ENCODE data around the gene SINHCAF. TPM values are rescaled to one million over a fixed set of nuclear protein-coding genes. Genes with fewer than 3 reads are reported as not detected.

The SINHCAF gene
- total and polyA plus RNA-seq, 12 donors, result 5.7 to 16.9 (median 10.1) TPM

DNA sequence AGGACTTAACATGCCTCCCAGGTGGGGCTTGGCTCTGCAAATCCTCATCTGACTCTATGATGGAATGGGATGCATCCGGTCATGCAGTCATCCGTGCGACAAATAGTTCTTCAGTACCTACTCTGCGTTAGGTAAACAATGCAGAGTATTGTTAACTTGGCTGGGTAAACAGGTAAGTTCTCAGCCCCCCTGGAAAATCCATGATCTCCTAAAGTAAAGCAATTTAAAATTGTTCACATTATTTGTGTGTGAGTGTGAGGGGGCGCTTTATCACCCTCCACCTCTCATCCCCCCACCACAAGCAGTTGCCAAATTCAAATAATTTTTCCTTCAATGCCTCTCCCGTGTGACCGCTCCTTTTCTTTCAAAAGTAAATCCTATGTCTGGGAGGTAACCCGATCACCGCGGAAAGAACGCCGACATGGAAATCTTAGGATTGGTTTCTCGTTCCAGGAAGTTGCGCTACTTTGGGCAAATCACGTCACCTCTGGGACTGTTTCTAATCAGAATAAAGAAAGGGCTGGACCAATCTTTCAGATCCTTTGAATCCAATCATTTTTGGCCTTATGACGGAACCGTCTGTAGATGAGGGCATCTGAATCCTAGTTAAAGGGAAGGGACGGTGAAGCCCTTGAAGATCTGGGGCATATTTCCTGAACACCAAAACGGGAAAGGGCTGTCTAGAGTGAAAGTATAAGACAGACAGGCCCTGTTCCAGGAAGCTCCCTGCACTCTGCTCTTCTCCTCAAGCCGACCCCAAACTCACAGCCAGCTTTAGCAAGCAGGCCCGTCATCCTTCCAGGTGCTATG is 44.0 kb upstream of the SINHCAF start:
- intact Hi-C loops (cut with DNase I), result no loop called here
- Histone ChIP-seq H3K27ac (peak overlapping the region in 5 of 10 donors; percentile 2 to 73 (median 51)), H3K4me1 (peaks cover 0 to 19% (median 8%) of the 10 kb centered on the region in 9 donors), H3K9me3 (no peaks in the 10 kb centered on the region), H3K4me3 (peak overlapping the region in 8 of 10 donors; percentile 1 to 51 (median 35)), H3K27me3 (no peaks in the 10 kb centered on the region), H3K36me3 (no peaks in the 10 kb centered on the region)
- DNase-seq (peak in 1 of 2 donors; percentile 61), ATAC-seq (peak; percentile 49 to 88 (median 73))
- 46 to 54% methylated on average over 21 of the region's 21 CpGs for WGBS, 2 donors
- TF ChIP-seq, protein P1, sequence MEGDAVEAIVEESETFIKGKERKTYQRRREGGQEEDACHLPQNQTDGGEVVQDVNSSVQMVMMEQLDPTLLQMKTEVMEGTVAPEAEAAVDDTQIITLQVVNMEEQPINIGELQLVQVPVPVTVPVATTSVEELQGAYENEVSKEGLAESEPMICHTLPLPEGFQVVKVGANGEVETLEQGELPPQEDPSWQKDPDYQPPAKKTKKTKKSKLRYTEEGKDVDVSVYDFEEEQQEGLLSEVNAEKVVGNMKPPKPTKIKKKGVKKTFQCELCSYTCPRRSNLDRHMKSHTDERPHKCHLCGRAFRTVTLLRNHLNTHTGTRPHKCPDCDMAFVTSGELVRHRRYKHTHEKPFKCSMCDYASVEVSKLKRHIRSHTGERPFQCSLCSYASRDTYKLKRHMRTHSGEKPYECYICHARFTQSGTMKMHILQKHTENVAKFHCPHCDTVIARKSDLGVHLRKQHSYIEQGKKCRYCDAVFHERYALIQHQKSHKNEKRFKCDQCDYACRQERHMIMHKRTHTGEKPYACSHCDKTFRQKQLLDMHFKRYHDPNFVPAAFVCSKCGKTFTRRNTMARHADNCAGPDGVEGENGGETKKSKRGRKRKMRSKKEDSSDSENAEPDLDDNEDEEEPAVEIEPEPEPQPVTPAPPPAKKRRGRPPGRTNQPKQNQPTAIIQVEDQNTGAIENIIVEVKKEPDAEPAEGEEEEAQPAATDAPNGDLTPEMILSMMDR (IDR thresholded peaks at IDR 0.05), result no peak

DNA sequence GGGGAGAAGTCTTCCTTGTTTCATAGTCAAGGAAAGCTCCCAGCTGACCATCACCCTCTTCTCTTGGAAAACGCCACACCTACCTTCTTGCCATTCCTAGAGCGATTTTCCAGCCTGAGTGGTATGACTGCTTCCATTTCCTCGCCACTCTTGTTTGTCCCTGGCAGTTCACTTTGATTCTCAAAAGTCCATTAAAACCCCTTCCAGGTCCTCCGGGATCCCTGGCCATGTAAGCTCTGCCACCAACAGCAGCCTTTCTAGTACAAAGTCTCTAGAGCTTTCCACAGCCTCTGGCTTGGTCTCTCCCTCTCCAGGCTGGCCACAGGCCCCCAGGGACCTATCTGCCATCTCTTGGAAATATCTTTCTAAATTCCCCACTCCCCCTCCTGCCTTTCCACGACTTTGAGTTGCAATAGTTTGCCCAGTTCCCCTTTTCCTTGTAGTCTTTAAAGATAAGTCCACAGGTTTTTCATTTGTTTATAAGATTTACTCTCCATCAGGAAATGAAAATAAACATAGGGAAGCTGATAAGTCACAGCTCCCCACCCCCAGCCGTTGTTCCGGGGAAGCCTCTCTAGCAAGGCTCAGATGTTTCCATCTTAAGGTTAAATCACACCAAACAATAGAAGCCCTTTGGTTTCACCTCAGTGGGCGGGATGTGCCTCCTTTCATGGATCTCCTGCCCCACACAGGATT is 42.9 kb upstream of the SINHCAF start:
- no peaks in the 10 kb centered on the region for H3K27me3 ChIP-seq
- DNase-seq (no peak), ATAC-seq (no peak)
- H3K4me1 ChIP-seq, result peaks cover 0 to 19% (median 8%) of the 10 kb centered on the region in 9 donors
- H3K4me3 ChIP-seq, result no peak overlapping the region
- no peaks in the 10 kb centered on the region for H3K9me3 ChIP-seq
- TF ChIP-seq, protein P1 (IDR thresholded peaks at IDR 0.05), result no peak
- H3K27ac ChIP-seq, result peak overlapping the region in 1 of 10 donors; percentile 3
- WGBS, 2 donors, result 47 to 51% methylated on average over 8 of the region's 8 CpGs
- no peaks in the 10 kb centered on the region for H3K36me3 ChIP-seq
- intact Hi-C loops (cut with DNase I), result no loop called here

DNA sequence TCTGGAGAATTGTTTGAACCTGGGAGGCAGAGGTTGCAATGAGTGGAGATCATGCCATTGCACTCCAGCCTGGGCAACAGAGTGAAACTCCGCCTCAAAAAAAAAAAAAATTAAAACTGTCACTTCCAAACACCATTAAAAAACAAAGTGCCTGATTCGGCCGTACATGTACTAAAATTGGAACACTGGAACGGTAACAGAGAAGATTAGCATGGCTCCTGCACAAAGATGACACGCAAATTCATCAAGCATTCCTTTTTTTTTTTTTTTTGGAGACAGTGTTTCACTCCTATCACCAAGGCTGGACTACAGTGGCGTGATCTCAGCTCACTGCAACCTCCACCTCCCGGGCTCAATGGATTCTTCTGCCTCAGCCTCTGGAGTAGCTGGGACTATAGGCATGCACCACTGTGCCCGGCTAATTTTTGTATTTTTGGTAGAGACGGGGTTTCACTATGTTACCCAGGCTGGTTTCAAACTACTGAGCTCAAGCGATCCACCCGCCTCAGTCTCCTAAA is 40.2 kb upstream of the SINHCAF start:
- Histone ChIP-seq H3K36me3 (no peaks in the 10 kb centered on the region), H3K27ac (no peak overlapping the region), H3K27me3 (peaks cover 0 to 3% (median 0%) of the 10 kb centered on the region in 7 donors), H3K9me3 (no peaks in the 10 kb centered on the region), H3K4me1 (peaks cover 0 to 17% (median 8%) of the 10 kb centered on the region in 9 donors), H3K4me3 (no peak overlapping the region)
- intact Hi-C loops (cut with DNase I), result no loop called here
- TF ChIP-seq, protein P1 (IDR thresholded peaks at IDR 0.05), result no peak
- DNase-seq, result no peak
- WGBS, 2 donors, result 76 to 81% methylated on average over 11 of the region's 11 CpGs
- no peak for ATAC-seq

DNA sequence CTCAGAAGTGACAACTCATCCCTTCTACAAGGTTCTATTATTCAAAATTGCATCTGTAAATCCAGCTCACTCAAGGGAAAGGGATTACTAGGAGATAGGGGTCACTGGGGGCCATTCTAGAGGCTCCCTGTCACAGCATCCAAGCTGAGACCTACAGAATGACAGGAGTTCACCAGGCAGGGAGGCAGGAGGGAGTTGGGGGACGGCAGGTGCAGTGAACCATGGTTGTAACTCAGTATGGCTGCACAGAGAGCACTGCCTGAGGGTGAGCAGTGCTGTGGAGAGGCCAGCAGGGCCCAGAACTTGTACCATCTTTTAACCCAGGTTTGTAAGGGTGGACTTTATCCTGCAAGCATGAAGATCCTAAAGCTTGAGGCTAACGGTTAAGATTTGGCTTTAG is 37.9 kb upstream of the SINHCAF start:
- 90% methylated on average over 2 of the region's 2 CpGs for WGBS, 2 donors
- Histone ChIP-seq H3K27me3 (peaks cover 0 to 3% (median 0%) of the 10 kb centered on the region in 7 donors), H3K4me1 (no peaks in the 10 kb centered on the region), H3K9me3 (no peaks in the 10 kb centered on the region), H3K4me3 (no peak overlapping the region), H3K36me3 (no peaks in the 10 kb centered on the region), H3K27ac (no peak overlapping the region)
- TF ChIP-seq, protein P1 (IDR thresholded peaks at IDR 0.05), result no peak
- ATAC-seq, result no peak
- DNase-seq, result no peak
- intact Hi-C loops (cut with DNase I), result no loop called here

Data from heart right ventricle (tissue), 16 donors.